ENCODE measurements around the gene SYNJ1.

DNA sequence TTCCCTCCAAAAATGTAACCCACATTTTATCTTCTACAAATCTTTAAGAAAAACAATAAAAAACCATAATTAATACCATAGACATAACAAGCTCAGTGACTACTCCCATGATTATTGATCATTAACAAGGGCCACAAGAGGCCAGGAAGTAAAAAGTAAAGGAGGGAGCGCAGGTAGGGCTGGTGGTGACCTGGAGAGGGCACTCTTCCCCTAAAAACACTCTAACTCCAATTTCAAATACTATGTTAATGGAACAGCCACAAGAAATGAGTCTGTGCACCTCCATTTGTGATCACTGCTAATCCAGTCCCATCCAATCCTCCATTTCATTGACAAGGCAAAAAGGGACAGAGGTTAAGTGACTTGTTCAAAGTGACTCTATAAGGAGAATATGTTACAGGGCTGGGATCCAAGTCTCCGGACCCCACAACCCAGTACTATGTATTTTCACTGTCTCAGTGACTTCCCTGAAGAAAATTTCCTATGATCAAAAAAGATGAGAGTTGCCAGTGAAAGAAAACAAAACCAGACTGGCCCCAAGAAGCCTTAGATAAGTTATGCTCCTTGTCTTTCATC lies 74.4 kb downstream of the SYNJ1 start:
- TF ChIP-seq RBFOX2 (IDR thresholded peaks at IDR 0.05; ENCODE audit: low read depth, low read length) (no peak), NFKBIZ (CRISPR knock-in tag; IDR thresholded peaks at IDR 0.05) (no peak), KAT2B (IDR thresholded peaks at IDR 0.05; ENCODE audit: borderline replicate concordance, low read depth, low read length) (no peak), BRD4 (CRISPR knock-in tag; IDR thresholded peaks at IDR 0.05) (no peak), HCFC1 (IDR thresholded peaks at IDR 0.05; ENCODE audit: low read depth, low read length) (no peak), SMAD9 (CRISPR knock-in tag; IDR thresholded peaks at IDR 0.05) (no peak), FOXK2 (IDR thresholded peaks at IDR 0.05) (no peak), RFX1 (IDR thresholded peaks at IDR 0.05) (no peak), ZFP36L2 (CRISPR knock-in tag; IDR thresholded peaks at IDR 0.05) (no peak)
- TF ChIP-seq, protein P1, sequence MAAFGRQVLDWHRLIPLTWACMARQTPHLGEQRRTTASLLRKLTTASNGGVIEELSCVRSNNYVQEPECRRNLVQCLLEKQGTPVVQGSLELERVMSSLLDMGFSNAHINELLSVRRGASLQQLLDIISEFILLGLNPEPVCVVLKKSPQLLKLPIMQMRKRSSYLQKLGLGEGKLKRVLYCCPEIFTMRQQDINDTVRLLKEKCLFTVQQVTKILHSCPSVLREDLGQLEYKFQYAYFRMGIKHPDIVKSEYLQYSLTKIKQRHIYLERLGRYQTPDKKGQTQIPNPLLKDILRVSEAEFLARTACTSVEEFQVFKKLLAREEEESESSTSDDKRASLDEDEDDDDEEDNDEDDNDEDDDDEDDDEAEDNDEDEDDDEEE (CRISPR knock-in tag; IDR thresholded peaks at IDR 0.05) = no peak
- TF ChIP-seq, protein P2, sequence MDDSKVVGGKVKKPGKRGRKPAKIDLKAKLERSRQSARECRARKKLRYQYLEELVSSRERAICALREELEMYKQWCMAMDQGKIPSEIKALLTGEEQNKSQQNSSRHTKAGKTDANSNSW (CRISPR knock-in tag; IDR thresholded peaks at IDR 0.05; ENCODE audit: borderline replicate concordance) = no peak
